ENCODE results near the gene HOMEZ. TPM values are rescaled to one million over a fixed set of nuclear protein-coding genes. Genes with fewer than 3 reads are reported as not detected.

Gene HOMEZ
- polyA plus RNA-seq, 2 of the 4 experiments (the other 2 are of a cell fraction) = 7.7 to 9.2 TPM

DNA sequence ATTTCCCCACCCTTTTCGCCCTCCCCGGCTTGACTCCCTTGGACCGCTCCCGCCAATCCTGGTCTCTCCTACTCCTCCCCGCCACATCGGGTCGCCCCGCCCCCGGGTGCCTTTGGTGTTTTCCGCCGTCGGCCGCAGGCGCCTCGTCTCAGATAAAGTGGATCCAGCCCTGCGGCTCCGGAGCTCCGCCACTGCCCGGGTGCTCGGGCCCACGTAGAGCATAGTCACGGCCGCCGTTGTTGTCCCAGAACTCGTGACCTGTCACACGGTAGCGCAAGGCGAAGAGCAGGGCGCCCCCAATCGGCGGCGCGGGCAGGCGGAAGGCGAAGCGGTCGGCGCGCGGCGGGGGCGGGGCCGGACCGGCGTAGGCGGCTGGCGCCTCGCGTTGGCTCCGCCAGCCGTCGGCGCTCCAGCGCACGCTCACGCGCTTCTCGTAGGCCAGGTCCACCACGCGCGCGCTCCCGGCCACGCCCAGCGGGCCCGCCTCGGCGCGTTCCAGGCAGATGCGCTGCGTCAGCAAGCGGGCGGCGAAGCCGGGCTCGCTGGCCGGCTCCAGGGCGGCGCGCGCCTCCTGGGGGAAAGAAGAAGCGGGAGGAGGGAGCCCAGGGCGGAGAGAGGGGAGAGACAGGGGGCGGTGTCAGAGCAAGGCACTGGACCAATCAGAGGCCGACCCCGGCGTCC is 15.5 kb upstream of the HOMEZ start (continued):
- TF ChIP-seq FOSB (CRISPR knock-in tag; IDR thresholded peaks at IDR 0.05) (no peak), KDM1A (IDR thresholded peaks at IDR 0.05; ENCODE audit: low read depth) (no peak), CHD4 (IDR thresholded peaks at IDR 0.05; ENCODE audit: borderline replicate concordance) (no peak), NPAS2 (CRISPR knock-in tag; IDR thresholded peaks at IDR 0.05; ENCODE audit: borderline replicate concordance) (0 out of 2 replicates have a peak, but pooled peaks have one; percentile 48), RARB (CRISPR knock-in tag; IDR thresholded peaks at IDR 0.05) (no peak), ATOH8 (CRISPR knock-in tag; IDR thresholded peaks at IDR 0.05; ENCODE audit: low read depth) (no peak), EHMT2 (IDR thresholded peaks at IDR 0.05; ENCODE audit: low read depth) (no peak), ZC3H11A (IDR thresholded peaks at IDR 0.05) (no peak), MAZ (IDR thresholded peaks at IDR 0.05; ENCODE audit: borderline replicate concordance, low read depth, low read length) (no peak), HDAC2 (IDR thresholded peaks at IDR 0.05) (no peak), FOXS1 (CRISPR knock-in tag; IDR thresholded peaks at IDR 0.05) (no peak), RCOR1 (IDR thresholded peaks at IDR 0.05; ENCODE audit: low read depth, low read length) (no peak), MAFK (IDR thresholded peaks at IDR 0.05; ENCODE audit: partially characterized antibody) (peak; percentile 100), ZNF302 (CRISPR knock-in tag; IDR thresholded peaks at IDR 0.05) (no peak), CBX2 (IDR thresholded peaks at IDR 0.05; ENCODE audit: borderline replicate concordance, low read depth) (no peak), EHF (CRISPR knock-in tag; IDR thresholded peaks at IDR 0.05) (no peak), HES2 (IDR thresholded peaks at IDR 0.05) (no peak), BHLHE40 (IDR thresholded peaks at IDR 0.05; ENCODE audit: low read depth, low read length) (no peak), NFE2L2 (conservative IDR thresholded peaks at IDR 0.05; ENCODE audit: low read length) (no peak), FOSL2 (IDR thresholded peaks at IDR 0.05) (no peak), FOSL2 (CRISPR knock-in tag; IDR thresholded peaks at IDR 0.05) (no peak), USF2 (IDR thresholded peaks at IDR 0.05) (peak; percentile 61), TP53 (CRISPR knock-in tag; IDR thresholded peaks at IDR 0.05) (no peak), HOXA7 (CRISPR knock-in tag; IDR thresholded peaks at IDR 0.05) (no peak), CBX8 (IDR thresholded peaks at IDR 0.05) (no peak), HEYL (CRISPR knock-in tag; IDR thresholded peaks at IDR 0.05) (no peak), RAD21 (conservative IDR thresholded peaks at IDR 0.05 in 1 of 2, IDR thresholded peaks at IDR 0.05 in 1 of 2) (no peak; a peak in 2 of 5 replicates), CEBPB (IDR thresholded peaks at IDR 0.05) (no peak), REST (IDR thresholded peaks at IDR 0.05) (no peak), HOXB13 (CRISPR knock-in tag; IDR thresholded peaks at IDR 0.05; ENCODE audit: low read depth) (no peak), SREBF2 (IDR thresholded peaks at IDR 0.05) (no peak)
- TF ChIP-seq, protein P1, sequence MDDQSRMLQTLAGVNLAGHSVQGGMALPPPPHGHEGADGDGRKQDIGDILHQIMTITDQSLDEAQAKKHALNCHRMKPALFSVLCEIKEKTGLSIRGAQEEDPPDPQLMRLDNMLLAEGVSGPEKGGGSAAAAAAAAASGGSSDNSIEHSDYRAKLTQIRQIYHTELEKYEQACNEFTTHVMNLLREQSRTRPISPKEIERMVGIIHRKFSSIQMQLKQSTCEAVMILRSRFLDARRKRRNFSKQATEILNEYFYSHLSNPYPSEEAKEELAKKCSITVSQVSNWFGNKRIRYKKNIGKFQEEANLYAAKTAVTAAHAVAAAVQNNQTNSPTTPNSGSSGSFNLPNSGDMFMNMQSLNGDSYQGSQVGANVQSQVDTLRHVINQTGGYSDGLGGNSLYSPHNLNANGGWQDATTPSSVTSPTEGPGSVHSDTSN (IDR thresholded peaks at IDR 0.05) = no peak
- TF ChIP-seq, protein P2, sequence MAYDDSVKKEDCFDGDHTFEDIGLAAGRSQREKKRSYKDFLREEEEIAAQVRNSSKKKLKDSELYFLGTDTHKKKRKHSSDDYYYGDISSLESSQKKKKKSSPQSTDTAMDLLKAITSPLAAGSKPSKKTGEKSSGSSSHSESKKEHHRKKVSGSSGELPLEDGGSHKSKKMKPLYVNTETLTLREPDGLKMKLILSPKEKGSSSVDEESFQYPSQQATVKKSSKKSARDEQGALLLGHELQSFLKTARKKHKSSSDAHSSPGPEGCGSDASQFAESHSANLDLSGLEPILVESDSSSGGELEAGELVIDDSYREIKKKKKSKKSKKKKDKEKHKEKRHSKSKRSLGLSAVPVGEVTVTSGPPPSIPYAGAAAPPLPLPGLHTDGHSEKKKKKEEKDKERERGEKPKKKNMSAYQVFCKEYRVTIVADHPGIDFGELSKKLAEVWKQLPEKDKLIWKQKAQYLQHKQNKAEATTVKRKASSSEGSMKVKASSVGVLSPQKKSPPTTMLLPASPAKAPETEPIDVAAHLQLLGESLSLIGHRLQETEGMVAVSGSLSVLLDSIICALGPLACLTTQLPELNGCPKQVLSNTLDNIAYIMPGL (CRISPR knock-in tag; IDR thresholded peaks at IDR 0.05; ENCODE audit: borderline replicate concordance) = no peak
- TF ChIP-seq, protein P3, sequence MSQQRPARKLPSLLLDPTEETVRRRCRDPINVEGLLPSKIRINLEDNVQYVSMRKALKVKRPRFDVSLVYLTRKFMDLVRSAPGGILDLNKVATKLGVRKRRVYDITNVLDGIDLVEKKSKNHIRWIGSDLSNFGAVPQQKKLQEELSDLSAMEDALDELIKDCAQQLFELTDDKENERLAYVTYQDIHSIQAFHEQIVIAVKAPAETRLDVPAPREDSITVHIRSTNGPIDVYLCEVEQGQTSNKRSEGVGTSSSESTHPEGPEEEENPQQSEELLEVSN (IDR thresholded peaks at IDR 0.05; ENCODE audit: borderline replicate concordance, low read depth) = no peak; the same call in 1 of the 2 replicates
